ENCODE data around the gene ALKBH3.

Gene ALKBH3

GRCh38 chr11:43934601-43935423 is 54.2 kb downstream of the ALKBH3 start:
- H3K4me1 ChIP-seq (ENCODE audit: insufficient read depth, poor library complexity, severe bottlenecking), result peaks cover 10% of the 10 kb centered on the region
- ATAC-seq (ENCODE audit: low read depth), result peak; percentile 29; the same call in 1 of the 3 replicates
- TF ChIP-seq, protein P1, sequence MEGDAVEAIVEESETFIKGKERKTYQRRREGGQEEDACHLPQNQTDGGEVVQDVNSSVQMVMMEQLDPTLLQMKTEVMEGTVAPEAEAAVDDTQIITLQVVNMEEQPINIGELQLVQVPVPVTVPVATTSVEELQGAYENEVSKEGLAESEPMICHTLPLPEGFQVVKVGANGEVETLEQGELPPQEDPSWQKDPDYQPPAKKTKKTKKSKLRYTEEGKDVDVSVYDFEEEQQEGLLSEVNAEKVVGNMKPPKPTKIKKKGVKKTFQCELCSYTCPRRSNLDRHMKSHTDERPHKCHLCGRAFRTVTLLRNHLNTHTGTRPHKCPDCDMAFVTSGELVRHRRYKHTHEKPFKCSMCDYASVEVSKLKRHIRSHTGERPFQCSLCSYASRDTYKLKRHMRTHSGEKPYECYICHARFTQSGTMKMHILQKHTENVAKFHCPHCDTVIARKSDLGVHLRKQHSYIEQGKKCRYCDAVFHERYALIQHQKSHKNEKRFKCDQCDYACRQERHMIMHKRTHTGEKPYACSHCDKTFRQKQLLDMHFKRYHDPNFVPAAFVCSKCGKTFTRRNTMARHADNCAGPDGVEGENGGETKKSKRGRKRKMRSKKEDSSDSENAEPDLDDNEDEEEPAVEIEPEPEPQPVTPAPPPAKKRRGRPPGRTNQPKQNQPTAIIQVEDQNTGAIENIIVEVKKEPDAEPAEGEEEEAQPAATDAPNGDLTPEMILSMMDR (IDR thresholded peaks at IDR 0.05; ENCODE audit: poor library complexity, severe bottlenecking), result no peak
- no peaks in the 10 kb centered on the region for H3K9me3 ChIP-seq (ENCODE audit: severe bottlenecking)
- no peaks in the 10 kb centered on the region for H3K27me3 ChIP-seq (ENCODE audit: insufficient read depth, poor library complexity, severe bottlenecking)
- no peaks in the 10 kb centered on the region for H3K36me3 ChIP-seq (ENCODE audit: low read depth)
- no peak for DNase-seq (ENCODE audit: low spot score)
- no peak overlapping the region for H3K27ac ChIP-seq (ENCODE audit: poor library complexity, severe bottlenecking)
- H3K4me3 ChIP-seq (ENCODE audit: severe bottlenecking), result no peak overlapping the region

DNA sequence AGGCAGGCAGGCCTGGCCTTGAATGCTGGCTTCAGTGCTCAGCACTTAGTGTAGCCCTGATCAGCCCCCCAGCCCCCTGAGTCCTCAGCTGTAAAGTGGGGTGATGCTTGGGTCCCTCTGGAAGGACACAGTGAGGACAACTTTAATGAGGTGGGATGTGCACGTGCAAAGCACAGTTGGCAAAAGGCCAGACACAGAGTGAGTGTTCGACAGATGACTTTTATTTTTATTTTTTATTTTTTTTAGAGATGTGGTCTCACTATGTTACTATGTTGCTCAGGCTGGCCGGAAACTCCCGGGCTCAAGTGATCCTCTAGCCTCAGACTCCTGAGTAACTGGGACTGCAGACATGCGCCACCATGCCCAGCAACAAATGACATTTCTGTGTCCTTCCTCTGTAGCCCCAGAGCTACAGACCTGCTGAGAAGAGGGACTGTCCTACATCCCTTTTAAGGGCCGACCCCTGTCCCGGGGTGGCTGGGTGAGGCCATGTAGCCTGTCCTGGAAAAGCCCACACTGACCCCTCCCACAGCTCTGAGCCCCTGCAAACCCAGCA is 54.9 kb downstream of the ALKBH3 start:
- TF ChIP-seq, protein P1 (IDR thresholded peaks at IDR 0.05; ENCODE audit: poor library complexity, severe bottlenecking), result no peak
- no peak overlapping the region for H3K27ac ChIP-seq (ENCODE audit: poor library complexity, severe bottlenecking)
- no peak overlapping the region for H3K4me3 ChIP-seq (ENCODE audit: severe bottlenecking)
- H3K9me3 ChIP-seq (ENCODE audit: severe bottlenecking), result no peaks in the 10 kb centered on the region
- H3K36me3 ChIP-seq (ENCODE audit: low read depth), result no peaks in the 10 kb centered on the region
- DNase-seq (ENCODE audit: low spot score) (no peak), ATAC-seq (ENCODE audit: low read depth) (no peak)
- H3K27me3 ChIP-seq (ENCODE audit: insufficient read depth, poor library complexity, severe bottlenecking), result no peaks in the 10 kb centered on the region
- H3K4me1 ChIP-seq (ENCODE audit: insufficient read depth, poor library complexity, severe bottlenecking), result peaks cover 10% of the 10 kb centered on the region

DNA sequence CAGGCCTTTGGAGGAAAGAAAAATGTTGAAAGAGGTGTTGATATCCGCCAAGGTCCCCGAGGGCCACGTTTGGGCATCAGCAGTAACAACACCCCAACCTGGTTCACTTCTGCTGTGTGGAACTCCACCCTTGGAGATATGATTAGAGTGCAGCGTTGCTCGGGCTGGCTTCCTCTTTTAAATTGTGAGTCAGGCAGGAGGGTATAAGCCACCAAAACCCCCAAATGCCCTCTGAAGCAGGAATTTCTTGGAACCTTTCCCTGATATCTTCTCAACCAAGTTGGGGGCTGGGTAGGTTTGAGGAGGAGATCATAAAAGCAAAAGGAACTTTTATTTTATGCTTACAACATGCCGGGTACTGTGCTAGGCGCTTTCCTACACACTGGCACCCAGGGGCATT is 55.4 kb downstream of the ALKBH3 start:
- Histone ChIP-seq H3K4me3 (ENCODE audit: severe bottlenecking) (no peak overlapping the region), H3K27me3 (ENCODE audit: insufficient read depth, poor library complexity, severe bottlenecking) (peaks cover 5% of the 10 kb centered on the region), H3K27ac (ENCODE audit: poor library complexity, severe bottlenecking) (no peak overlapping the region), H3K36me3 (ENCODE audit: low read depth) (no peaks in the 10 kb centered on the region), H3K9me3 (ENCODE audit: severe bottlenecking) (no peaks in the 10 kb centered on the region), H3K4me1 (ENCODE audit: insufficient read depth, poor library complexity, severe bottlenecking) (peaks cover 10% of the 10 kb centered on the region)
- ATAC-seq (ENCODE audit: low read depth), result no peak
- TF ChIP-seq, protein P1 (IDR thresholded peaks at IDR 0.05; ENCODE audit: poor library complexity, severe bottlenecking), result no peak
- no peak for DNase-seq (ENCODE audit: low spot score)

DNA sequence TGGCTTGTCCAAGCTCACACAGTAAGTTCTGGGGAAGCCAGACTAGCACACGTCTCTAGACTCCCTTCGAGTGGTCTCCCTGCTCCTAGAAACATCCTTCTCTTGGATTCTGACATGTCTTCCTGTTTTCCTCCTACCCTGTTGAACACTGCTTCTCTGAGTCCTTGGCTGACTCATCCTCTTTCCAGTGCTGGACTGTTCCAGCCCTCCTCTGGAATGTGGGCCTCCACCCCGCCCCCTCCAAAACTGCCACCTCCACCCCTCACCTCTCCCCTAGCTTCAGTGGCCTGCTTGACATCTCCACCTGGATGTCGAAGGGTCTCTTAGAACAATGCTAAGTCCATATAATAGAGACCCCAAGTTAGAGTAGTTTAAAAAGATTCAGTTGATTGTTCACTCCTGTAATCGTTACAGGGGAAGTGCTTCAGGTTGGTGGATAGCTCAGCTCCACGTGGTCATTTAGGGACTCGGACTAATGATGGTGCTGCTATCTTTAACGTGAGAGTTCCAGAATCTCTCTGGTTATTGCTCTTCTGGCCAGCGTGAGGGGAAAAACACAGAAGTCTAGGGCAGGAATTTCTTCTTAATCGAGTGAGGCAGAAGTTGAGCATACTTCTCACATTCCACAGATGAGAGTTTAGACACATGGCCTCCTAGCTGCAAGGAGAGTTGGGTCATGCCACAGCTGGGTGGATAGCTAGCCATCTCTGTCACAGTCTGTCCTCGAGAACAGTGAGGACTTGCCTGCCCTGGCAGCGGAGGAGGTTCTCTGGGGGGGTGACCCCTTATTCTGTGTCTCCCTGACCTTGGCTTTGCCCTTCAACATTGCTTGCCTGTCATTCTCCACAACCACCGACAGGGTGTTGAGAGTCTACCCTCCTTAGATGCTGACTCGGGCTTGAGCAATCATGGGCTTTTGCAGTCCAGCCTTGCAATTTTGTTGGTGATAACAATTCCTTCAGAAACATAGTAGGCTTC is 57.1 kb downstream of the ALKBH3 start:
- DNase-seq (ENCODE audit: low spot score) (no peak), ATAC-seq (ENCODE audit: low read depth) (peak; percentile 88)
- Histone ChIP-seq H3K9me3 (ENCODE audit: severe bottlenecking) (no peaks in the 10 kb centered on the region), H3K4me3 (ENCODE audit: severe bottlenecking) (no peak overlapping the region), H3K27me3 (ENCODE audit: insufficient read depth, poor library complexity, severe bottlenecking) (peaks cover 18% of the 10 kb centered on the region), H3K27ac (ENCODE audit: poor library complexity, severe bottlenecking) (peak overlapping the region; percentile 24), H3K36me3 (ENCODE audit: low read depth) (no peaks in the 10 kb centered on the region), H3K4me1 (ENCODE audit: insufficient read depth, poor library complexity, severe bottlenecking) (peaks cover 10% of the 10 kb centered on the region)
- TF ChIP-seq, protein P1 (IDR thresholded peaks at IDR 0.05; ENCODE audit: poor library complexity, severe bottlenecking), result no peak

Data from RWPE2 (cell line).